NCI-H2107 (cell line): Measurements from ENCODE around the gene FNDC1.

Experiments
- DNase-seq: peaks from one replicate; lab custom pipeline; 2025; lab: John Stamatoyannopoulos, UW

Gene FNDC1

DNA sequence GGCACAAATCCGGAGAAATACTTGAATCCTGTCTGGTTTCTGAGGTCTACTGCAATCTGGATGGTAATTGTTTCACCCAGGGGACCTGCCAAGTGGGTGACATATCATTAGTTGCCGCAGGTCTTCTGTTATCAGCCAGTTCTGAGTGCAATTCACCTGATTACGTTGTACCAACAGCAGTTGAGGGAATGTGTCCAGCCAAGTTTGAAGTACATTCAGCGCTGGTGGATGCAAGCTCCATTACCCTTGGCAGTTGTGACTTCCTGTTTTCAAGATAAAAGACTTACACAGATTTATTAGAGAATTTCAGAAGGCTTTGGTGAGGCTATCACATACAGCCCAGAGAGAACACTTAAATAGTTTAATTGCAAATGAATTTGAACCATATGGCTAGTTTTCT is 42.8 kb downstream of the FNDC1 start:
- DNase-seq, result no peak

DNA sequence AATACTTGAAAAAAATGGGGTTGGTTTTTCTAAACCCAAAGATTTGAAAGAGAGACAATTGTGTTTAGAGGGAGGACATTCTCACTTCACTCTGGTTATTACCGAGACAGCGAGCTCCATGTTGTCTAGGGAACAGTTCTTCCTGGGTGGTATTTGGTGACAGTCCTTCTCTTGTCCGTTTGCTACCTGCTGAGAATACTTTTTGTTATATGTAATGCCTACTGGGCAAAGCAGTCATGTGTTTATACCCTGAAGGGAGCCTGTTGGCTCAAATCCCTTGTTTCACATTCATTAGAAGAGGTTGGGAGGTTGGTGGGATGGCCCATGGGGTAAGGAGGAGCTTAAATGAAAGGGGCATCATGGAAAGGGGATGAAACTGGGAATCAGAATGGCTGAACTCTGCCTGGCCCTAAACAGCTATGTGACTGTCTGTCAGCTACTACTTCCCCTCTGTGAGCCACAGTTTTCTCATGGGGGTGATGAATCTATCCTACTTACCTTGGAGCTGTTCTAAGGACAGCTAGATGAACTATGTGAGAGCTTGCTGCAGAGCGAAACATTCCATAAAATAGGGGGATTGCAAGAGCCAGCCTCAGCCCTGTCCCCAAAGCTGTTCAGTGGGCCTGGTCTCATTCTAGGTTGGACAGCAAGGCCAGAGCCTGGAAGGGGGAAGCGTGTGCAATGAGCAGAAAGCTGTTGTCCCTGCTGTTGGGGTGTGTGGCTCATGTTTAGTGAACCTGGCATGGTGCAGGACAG is 43.5 kb downstream of the FNDC1 start:
- DNase-seq, result no peak

DNA sequence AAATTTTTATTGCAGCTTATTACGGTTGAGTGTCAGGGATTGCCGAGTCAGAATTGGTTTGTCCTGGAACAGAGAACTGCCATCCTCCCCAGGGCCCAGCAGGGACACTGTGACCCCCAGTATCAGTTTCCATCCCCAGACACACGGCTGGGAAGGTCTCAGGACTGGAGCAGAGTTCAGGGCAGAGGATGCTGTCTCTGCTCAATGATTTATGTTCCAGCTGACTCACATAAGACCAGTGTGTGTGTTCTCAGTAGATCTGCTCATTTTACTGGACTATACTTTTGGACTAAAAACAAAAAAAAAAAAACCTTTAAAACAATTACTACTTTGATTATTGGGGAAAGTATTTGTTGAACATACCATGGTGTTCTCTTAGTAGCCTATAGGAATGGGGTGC is 44.2 kb downstream of the FNDC1 start:
- DNase-seq, result no peak

DNA sequence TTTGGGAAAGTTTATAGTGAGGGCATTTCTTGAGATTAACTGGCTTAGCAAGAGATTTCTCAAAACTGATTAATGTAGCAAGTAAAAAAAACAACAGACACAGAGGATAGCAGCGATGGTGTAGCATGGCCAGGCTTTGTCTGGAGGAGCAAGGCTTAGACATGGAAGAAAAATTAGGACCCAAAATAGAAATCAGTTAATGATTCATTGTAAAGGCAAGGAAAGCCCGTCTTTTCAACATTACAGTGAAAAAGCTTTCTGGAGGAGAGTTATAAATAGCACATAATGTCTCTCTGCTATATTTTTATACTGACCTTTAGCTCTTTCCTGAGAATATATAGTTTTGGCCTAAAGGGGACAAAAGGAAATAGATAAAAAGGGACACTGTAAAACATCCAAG is 45.1 kb downstream of the FNDC1 start:
- no peak for DNase-seq

DNA sequence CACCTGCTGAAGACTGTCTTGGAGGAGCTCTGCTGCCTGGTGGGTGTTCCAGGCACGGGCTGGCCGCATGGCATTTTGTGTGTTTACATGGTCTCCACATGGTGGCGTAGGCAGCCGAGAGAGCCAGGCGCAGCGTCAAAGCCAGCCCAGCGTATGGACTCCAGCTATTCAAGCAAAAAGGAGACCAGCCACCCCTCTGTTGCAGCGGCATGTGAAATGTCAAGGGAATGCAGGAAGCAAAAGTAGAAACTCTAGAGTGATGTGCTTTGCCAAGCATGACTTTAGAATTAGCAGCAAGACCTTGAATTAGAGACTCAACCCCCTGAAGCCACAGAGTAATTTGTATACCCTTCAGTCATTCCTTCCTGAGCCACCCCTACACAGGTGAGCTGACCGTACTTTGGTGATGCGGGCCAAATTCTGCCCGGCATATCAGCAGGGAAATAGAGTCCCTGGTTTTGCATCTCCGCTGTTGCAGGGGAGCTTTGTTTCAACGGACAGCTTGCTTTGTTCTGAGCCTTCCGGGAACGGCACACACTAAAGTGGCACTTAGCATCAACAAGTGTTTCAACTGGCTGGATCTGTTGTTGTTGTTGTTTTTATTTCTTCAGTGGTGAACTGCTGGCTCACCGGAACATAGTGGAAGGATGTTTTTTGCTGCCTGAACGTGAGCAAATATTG is 48.5 kb downstream of the FNDC1 start:
- peak; percentile 48 for DNase-seq

DNA sequence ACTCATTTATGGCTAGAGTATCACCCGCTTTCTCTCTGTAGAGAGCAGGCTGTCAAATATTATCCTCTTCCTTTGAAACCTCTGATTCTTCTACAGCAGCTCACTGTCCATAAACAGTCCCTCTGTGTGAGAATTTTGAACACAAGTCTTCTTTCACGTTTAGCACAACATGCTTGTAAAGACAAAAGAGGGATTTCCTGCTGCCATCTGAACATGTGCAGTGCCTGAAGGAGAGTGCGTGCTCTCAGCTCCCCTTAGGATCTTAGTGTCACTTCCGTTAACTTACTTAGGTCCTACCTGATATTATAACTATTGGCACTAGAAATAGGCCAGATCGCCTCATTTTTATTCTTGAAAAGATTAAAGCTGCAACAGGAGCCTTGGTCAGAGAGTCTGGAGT is 50.9 kb downstream of the FNDC1 start:
- DNase-seq, result no peak

DNA sequence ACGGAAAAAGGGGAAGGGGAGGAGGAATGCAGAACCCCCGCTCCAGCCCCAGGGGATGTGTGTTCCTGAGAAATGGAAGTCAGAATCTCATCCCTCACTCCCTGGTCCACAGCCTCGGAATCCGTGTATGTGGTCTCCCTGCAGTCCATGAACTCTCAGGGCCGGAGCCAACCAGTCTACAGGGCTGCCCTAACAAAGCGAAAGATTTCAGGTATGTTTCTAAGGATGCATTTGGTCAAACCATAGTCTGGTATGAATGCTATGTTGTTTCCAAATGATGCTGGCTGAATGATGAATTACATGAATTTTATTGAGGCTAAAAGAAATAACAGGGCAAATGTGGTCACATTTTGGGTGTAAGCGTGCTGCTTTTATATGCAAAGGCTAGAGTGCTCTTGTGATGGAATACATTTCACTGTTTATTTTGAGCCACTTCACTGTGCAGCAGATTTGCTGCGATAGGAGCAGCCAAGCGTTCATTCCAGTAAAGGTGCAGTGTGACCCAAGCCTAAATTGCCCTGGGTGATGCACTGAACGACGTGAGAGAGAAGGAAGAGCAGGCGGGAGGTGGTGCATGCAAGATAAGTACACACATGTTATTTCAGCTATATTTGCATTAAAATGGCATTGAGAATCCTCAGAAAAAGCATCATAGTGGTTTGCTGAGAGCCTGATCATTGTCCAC is 52.4 kb downstream of the FNDC1 start:
- DNase-seq, result no peak

DNA sequence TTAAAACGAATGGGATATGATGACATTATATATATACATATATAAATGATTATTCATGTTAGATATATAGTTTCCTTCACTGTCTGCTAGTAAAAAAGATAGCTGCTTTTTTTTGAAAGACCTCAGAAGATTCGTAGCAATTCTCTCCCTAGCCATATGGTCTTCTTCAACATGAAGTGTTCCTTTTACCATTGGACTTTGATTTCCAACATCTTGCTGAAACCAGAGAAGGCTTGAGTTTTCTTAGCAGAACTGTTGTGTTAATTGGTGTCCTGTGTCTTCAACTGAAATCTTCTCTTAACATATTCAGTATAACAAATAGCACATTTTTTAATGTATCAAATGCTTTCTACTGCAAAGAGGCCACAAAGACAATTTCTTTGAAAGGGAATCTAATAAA is 55.3 kb downstream of the FNDC1 start:
- DNase-seq, result no peak

DNA sequence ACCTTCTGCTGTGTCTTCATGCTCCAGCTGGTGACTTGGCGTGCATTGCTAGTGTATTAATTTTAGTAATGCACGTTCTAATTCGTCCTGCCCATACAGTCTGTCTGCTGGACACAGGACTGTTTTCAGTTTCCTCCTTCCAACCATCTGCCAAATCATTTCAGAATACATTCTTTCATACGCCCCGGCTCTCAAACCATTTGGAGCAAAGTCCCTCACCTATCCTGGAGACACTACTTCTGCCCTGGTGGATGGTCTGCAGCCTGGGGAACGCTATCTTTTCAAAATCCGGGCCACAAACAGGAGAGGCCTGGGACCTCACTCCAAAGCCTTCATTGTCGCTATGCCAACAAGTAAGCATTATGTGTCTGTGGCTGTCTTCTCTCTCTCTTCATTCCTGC is 60.5 kb downstream of the FNDC1 start:
- no peak for DNase-seq

DNA sequence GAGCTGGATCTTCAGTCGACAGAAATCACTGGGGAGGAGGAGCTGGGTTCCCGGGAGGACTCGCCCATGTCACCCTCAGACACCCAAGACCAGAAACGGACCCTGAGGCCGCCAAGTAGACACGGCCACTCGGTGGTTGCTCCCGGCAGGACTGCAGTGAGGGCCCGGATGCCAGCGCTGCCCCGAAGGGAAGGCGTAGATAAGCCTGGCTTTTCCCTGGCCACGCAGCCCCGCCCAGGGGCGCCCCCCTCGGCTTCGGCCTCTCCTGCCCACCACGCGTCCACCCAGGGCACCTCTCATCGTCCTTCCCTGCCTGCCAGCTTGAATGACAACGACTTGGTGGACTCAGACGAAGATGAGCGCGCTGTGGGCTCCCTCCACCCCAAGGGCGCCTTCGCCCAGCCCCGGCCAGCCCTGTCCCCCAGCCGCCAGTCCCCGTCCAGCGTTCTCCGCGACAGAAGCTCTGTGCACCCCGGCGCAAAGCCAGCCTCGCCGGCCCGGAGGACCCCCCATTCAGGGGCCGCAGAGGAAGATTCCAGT is 63.0 kb downstream of the FNDC1 start:
- no peak for DNase-seq

DNA sequence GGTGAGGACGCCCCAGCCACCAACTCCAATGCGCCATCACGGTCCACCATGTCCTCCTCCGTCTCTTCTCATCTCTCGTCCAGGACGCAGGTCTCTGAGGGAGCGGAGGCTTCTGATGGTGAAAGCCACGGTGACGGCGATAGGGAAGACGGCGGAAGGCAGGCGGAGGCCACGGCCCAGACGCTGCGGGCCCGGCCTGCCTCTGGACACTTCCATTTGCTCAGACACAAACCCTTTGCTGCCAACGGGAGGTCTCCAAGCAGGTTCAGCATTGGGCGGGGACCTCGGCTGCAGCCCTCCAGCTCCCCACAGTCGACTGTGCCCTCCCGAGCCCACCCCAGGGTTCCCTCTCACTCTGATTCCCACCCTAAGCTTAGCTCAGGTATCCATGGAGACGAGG is 63.6 kb downstream of the FNDC1 start:
- DNase-seq, result no peak

DNA sequence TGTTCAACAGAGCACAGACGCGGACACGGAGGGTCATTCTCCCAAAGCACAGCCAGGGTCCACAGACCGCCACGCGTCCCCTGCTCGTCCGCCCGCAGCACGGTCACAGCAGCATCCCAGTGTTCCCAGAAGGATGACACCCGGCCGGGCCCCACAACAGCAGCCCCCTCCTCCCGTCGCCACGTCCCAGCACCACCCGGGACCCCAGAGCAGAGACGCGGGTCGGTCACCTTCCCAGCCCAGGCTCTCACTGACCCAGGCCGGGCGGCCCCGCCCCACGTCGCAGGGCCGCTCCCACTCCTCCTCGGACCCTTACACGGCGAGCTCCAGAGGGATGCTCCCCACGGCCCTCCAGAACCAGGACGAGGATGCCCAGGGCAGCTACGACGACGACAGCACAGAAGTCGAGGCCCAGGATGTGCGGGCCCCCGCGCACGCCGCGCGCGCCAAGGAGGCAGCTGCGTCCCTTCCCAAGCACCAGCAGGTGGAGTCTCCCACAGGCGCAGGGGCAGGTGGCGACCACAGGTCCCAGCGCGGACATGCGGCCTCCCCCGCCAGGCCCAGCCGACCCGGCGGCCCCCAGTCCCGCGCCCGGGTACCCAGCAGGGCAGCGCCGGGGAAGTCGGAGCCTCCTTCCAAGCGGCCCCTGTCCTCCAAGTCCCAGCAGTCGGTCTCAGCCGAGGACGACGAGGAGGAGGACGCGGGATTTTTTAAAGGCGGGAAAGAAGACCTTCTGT is 64.3 kb downstream of the FNDC1 start:
- no peak for DNase-seq

DNA sequence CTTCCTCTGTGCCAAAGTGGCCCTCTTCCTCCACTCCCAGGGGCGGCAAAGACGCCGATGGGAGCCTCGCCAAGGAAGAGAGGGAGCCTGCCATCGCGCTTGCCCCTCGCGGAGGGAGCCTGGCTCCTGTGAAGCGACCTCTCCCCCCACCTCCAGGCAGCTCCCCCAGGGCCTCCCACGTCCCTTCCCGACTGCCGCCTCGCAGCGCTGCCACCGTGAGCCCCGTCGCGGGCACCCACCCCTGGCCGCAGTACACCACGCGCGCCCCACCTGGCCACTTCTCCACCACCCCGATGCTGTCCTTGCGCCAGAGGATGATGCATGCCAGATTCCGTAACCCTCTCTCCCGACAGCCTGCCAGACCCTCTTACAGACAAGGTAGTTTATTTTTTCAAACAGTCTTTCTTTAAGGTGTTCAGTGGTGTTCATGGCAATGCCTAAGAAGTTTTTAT is 64.9 kb downstream of the FNDC1 start:
- DNase-seq, result no peak

DNA sequence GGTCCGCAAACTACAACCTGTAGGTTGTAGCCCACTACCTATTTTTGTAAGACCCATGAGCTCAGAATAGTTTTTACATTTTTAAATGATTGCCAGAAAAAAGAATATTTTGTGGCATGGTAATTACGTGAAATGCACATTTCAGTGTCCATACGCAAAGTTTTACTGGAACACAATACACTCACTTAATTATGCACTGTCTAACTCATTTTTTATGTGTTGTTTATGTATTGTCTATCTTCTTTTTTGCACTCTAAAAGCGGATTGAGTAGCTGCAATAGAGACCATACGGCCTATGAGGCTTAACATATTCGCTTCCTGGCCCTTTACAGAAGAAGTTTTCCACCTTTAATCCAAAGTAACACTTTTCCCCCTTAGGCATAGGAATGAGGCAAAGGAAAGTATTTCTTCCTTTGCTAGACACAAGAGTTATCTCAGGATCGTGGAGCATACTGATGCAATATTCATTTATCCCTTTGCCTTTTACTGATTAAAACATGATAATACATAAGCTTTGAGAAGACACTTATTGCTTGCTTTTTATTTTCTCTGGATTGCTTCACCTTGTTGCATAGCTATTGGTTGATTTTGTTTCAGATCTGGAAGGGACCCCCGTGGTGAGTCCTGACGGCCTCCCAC is 69.8 kb downstream of the FNDC1 start:
- DNase-seq, result no peak

DNA sequence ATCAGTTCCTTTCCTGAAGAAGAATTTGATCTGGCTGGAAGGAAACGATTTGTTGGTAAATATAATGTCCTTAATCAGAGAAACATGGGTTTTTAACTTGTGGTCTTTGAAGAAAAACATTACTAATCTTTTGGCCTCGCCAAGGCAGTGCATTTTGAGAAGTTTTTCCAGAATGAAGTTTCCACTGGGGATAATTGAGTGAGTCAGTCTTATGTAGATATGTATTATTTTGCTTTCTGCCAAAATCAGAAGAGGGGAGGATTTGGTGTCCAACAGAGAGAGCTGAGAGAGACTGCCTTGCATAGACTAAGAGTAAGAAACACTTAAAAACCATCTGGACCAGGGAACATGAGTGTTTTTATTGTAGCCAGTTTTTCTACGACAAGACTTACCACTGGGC is 79.9 kb downstream of the FNDC1 start:
- no peak for DNase-seq

DNA sequence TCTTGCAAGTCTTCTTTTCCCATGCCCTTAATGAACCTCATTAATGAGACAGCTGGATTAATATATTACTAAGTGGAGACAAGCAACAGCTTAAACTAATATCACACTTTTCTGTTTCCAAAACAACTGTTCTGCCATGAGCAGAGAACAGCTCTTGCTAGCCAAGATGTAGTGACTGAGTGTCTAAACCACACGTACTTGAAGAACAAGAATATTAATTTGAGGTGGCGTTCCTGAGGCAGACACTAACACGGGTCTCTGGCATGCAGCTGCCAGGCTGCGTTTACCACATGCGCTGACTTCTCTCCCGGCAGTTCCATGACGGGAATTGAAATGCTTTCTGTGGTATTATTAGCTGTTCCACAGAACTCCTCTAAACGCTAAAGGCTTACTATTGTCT is 80.6 kb downstream of the FNDC1 start:
- no peak for DNase-seq

DNA sequence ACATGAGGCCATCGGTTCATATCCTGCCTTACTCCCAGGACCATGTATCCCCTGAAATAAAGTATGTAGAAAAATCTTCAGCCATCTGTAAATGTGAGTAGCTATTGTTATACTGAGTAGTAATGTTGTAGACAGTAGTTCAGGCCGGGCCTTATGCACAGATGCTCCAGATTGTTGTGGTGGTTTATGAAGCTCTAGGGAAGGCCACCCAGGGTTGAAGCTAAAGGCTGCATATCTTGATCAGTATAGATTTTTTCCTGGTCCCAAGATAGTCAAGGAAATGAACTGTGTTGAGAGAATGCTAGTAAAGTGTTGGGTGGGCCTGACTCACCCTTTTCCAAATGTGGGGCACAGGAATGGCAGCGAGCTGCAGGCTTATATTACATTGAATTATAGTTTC is 81.4 kb downstream of the FNDC1 start:
- DNase-seq, result no peak

DNA sequence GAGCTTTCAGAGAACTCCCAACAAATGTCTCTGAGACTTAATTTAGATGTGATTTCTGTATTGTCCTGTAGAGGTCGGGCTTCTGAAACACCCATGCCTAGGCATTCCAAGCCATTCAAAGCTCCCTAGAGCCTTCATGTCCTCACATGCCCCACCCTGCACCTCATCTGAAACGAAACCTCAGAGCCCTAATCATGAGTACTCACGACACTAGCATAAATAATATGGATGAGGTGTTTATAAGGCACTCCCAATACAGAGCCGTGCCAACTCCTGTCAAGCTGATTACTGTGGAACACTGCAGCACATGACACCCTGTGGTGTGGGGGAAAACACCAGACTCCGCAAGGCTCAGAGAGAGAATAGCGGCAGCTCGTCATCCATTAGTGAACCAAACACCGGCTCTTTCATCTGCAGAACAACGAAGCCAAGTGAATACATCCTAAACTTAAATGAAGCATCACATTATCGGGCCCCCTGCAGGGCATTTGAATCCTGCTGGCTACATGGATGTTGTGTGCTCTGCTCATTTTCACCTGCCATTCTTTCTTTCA is 83.8 kb downstream of the FNDC1 start:
- DNase-seq, result peak; percentile 88

DNA sequence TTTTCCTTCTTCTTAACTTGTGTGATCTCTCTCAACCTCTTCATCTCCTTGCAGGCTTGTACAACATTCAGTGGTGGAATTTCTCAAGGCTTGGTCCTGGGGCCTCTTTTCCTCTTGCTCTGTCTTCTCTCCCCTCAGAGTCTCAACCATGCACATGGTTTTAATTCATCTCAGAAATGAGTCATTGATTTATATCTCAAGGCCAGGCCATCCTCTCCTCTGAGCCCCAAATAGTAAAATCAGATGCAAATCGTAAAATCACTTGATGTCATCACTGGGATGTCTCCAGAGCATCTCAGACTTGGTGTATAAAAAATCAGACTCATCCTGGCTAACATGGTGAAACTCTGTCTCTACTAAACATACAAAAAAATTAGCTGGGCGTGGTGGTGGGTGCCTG is 85.0 kb downstream of the FNDC1 start:
- no peak for DNase-seq

DNA sequence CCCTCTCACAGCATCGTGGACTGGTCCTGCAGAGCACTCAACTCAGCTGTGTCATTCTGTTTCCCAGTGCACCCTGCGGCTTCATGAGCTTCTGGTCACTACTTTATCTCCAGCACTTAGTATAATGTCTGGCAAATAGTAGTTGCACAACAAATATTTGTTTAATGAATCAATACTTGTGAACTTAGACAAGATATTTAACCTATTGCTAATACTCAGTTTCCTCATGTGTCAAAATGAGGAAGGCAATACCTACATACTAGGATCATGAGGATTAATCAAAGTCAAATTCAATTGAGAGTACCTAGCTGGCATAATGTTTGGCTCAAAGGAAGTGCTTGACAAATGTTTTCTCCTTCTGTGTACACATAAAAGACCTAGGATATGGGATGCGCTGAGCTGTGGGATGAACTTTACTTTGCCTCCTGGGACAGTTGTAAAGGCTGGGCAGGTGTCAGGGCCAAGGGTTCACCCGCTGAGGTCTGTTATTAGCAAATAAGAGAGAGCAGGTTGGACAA is 86.3 kb downstream of the FNDC1 start:
- no peak for DNase-seq

DNA sequence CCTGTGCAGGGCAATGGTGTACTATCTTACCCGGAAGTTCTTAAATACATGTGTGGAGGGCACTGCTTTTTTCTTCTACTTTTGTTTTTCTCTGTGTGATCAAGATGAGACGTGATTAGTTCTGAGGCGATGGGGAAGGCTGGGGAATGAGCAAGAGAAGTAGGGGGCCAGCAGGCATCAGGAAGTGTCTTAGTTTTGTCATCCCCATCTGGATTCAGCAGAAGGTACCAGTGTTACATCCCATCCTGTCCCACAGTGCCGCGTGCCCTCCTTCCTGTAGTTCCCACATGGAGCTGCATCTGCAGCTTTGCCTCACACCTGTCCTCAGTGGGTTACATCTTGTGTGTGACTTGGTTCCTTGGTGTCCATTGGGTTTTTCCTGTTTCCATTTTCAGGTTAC is 86.9 kb downstream of the FNDC1 start:
- DNase-seq, result no peak
